Heart right ventricle (tissue), 16 donors: ENCODE results near the gene SLX9. TPM values are rescaled to one million over a fixed set of nuclear protein-coding genes. Genes with fewer than 3 reads are reported as not detected.

Experiments used
- ATAC-seq, 8 donors: fragments of 200-7000 bp; cut with Tn5 transposase; one replicate each; pipeline ENCODE4 v1.9.1; 2020; ENCODE audit warnings: mild to moderate bottlenecking in 8 of 8, moderate library complexity in 8 of 8, moderate number of reproducible peaks in 1 of 8
- DNase-seq, 2 donors: peaks; one replicate each; pipeline ENCODE4 v3.0.0-alpha.2; 2020
- H3K27ac ChIP-seq, 10 donors: fragments of 200-600 bp; sonication (generic) in 2 of 10; one replicate each; pipeline versions ENCODE4 v1.5.0 to v1.8.0; 2020 to 2022; ENCODE audit warnings: mild to moderate bottlenecking in 3 of 10
- H3K27me3 ChIP-seq, 7 donors: fragments of 200-600 bp; one replicate each; pipeline ENCODE4 v1.8.0; 2021 to 2022; ENCODE audit warnings: mild to moderate bottlenecking in 2 of 7
- H3K36me3 ChIP-seq, 9 donors: fragments of 200-600 bp; sonication (generic) in 1 of 9; one replicate each; pipeline versions ENCODE4 v1.5.0 to v1.8.0; 2020 to 2022; ENCODE audit warnings: mild to moderate bottlenecking in 2 of 9
- H3K4me1 ChIP-seq, 9 donors: fragments of 200-600 bp; sonication (generic) in 1 of 9; one replicate each; pipeline versions ENCODE4 v1.5.0 to v1.8.0; 2020 to 2022; ENCODE audit warnings: mild to moderate bottlenecking in 4 of 9
- H3K4me3 ChIP-seq, 10 donors: fragments of 200-600 bp; sonication (generic) in 2 of 10; one replicate each; pipeline versions ENCODE4 v1.5.0 to v1.8.0; 2020 to 2022; ENCODE audit warnings: mild to moderate bottlenecking in 7 of 10, moderate library complexity in 2 of 10
- H3K9me3 ChIP-seq, 11 donors: fragments of 200-600 bp in 10 of 11; sonication (generic) in 2 of 11; one replicate each; pipeline versions ENCODE4 v1.5.0 to v1.8.0; 2013 to 2022; ENCODE audit warnings: mild to moderate bottlenecking in 2 of 11, control low read depth in 1 of 11, moderate library complexity in 1 of 11
- CTCF ChIP-seq, 9 donors: fragments of 200-600 bp; sonication (generic) in 2 of 9; IDR thresholded peaks; one replicate each; pipeline versions ENCODE4 v1.5.0 to v1.8.0; 2021 to 2022; ENCODE audit warnings: antibody characterized with exemption in 9 of 9, mild to moderate bottlenecking in 5 of 9, moderate library complexity in 1 of 9
- WGBS, 2 donors: extraction: QIAGEN DNeasy Blood & Tissue Kit; methylation state at CpG; one replicate each; pipeline ENCODE4 v1.1.7; 2013; ENCODE audit warnings: inconsistent platforms in 1 of 2; 5-methylcytosine and 5-hydroxymethylcytosine counted together
- intact Hi-C, 10 donors: fragments of 100-400 bp; cut with DNase I; formaldehyde crosslinking; loops; one replicate each; pipeline versions ENCODE4 v1.11.1 to v1.14.2; 2022
- polyA plus RNA-seq, 2 donors: library from polyadenylated mRNA; stranded (reverse); fragments of 200-250 nt; gene quantifications; one replicate each; pipeline ENCODE4 v1.2.3, GENCODE V29; 2013
- total RNA-seq, 10 donors: library from RNA; stranded (reverse); fragmentation: NEBNext Ultra II Directional in 3 of 10; extraction: Animal tissue kit (Norgen Biotek cat#: 25700) in 3 of 10; gene quantifications; one replicate each; pipeline versions ENCODE4 v1.2.1 to v1.2.4, GENCODE V29; 2021 to 2023
- donor health status: Arrhythmogenic right ventricular cardiomyopathy.
- donor health status: ischemic (EF 13 %, LVEDD 7.1; RV severe dilation, severe dysfunction).
- donor health status: healthy with polysubstance abuse.
- donor health status: DM: no; HTN: yes; CAD: no.
- donor health status: DM: no; HTN: no; CAD: no.
- donor health status: ischemic (EF 25% LVEDD 6.9; RV normal size, moderate dysfunction).
- donor health status: ischemic (EF 25% LVEDD 5.7; RV mildly dilated, moderate dysfunction).
- donor health status: healthy.
- donor health status: DM: yes; HTN: yes; CAD: no.
- donor health status: Ischemic cardiomyopathy.
- donor health status: ischemic (EF 35%, LVEDD 5.7; RV mildly dilated, moderate dysfunction).
- donor health status: nonischemic (EF 11% LVEDD 7.7; RV severe dilation, severe dysfunction).
- donor health status: DM: yes; HTN: yes; CAD: no.
- donor health status: PGD.
- donor health status: ischemic (EF 29% LVEDD 5.4; RV normal size, mild dysfunction).
- donor health status: nonischemic (EF 23%, LVEDD 6.1; RV moderate dilation, normal function).

Gene SLX9
- total and polyA plus RNA-seq, 12 donors, result 42.4 to 83.6 (median 57.3) TPM

- Histone ChIP-seq H3K4me1 (peaks cover 4 to 18% (median 11%) of the 10 kb centered on the region in 9 donors), H3K9me3 (peaks cover 0 to 5% (median 0%) of the 10 kb centered on the region in 11 donors), H3K27ac (peak overlapping the region in 1 of 10 donors; percentile 4), H3K27me3 (peaks cover 0 to 14% (median 0%) of the 10 kb centered on the region in 7 donors), H3K4me3 (no peak overlapping the region), H3K36me3 (no peaks in the 10 kb centered on the region)
- DNase-seq (peak in 1 of 2 donors; percentile 9), ATAC-seq (peak in 5 of 8 donors; percentile 4 to 29 (median 12))
- intact Hi-C loops, result no loop called here
- no peak for TF ChIP-seq CTCF (IDR thresholded peaks at IDR 0.05)
- WGBS, 2 donors, result 80 to 82% methylated on average over 10 of the region's 10 CpGs
Observed at GRCh38 chr21:45012662-45013259, 72.9 kb downstream of the SLX9 start.

- peaks cover 0 to 5% (median 0%) of the 10 kb centered on the region in 11 donors for H3K9me3 ChIP-seq
- intact Hi-C loops, result no loop called here
- no peak for DNase-seq
- WGBS, 2 donors, result 91% methylated on average over 19 of the region's 19 CpGs
- no peak overlapping the region for H3K4me3 ChIP-seq
- H3K27me3 ChIP-seq, result peaks cover 0 to 20% (median 0%) of the 10 kb centered on the region in 7 donors
- no peak for TF ChIP-seq CTCF (IDR thresholded peaks at IDR 0.05)
- peak in 1 of 8 donors; percentile 14 for ATAC-seq
- H3K36me3 ChIP-seq, result no peaks in the 10 kb centered on the region
- peaks cover 4 to 24% (median 16%) of the 10 kb centered on the region in 9 donors for H3K4me1 ChIP-seq
- no peak overlapping the region for H3K27ac ChIP-seq
Observed at GRCh38 chr21:45013260-45013841, 73.5 kb downstream of the SLX9 start.

- H3K4me1 ChIP-seq, result peaks cover 4 to 34% (median 18%) of the 10 kb centered on the region in 9 donors
- intact Hi-C loops, result loop anchor here in 1 of 10 donors (5.0 kb wide), 1 partner anchor 52 kb away; no protein-coding TSS in a partner anchor
- no peak for DNase-seq
- no peak overlapping the region for H3K27ac ChIP-seq
- H3K36me3 ChIP-seq, result no peaks in the 10 kb centered on the region
- no peak overlapping the region for H3K4me3 ChIP-seq
- H3K9me3 ChIP-seq, result no peaks in the 10 kb centered on the region
- TF ChIP-seq CTCF (IDR thresholded peaks at IDR 0.05), result no peak
- ATAC-seq, result no peak
- H3K27me3 ChIP-seq, result peaks cover 0 to 34% (median 0%) of the 10 kb centered on the region in 7 donors
- WGBS, 2 donors, result 94 to 95% methylated on average over 14 of the region's 14 CpGs
Observed at GRCh38 chr21:45014747-45015468, 75.1 kb downstream of the SLX9 start.

GRCh38 chr21:45015469-45015860, 75.6 kb downstream of the SLX9 start:
- no peak overlapping the region for H3K27ac ChIP-seq
- no peak for TF ChIP-seq CTCF (IDR thresholded peaks at IDR 0.05)
- intact Hi-C loops, result loop anchor here in 1 of 10 donors (5.0 kb wide), 1 partner anchor 52 kb away; no protein-coding TSS in a partner anchor

More at GRCh38 chr21:45015469-45015860, 75.6 kb downstream of the SLX9 start:
- DNase-seq (peak in 1 of 2 donors; percentile 4), ATAC-seq (no peak)
- H3K4me3 ChIP-seq, result no peak overlapping the region
- WGBS, 2 donors, result 86 to 87% methylated on average over 11 of the region's 11 CpGs
- H3K4me1 ChIP-seq, result peaks cover 4 to 40% (median 22%) of the 10 kb centered on the region in 9 donors
- H3K27me3 ChIP-seq, result peaks cover 0 to 34% (median 0%) of the 10 kb centered on the region in 7 donors
- H3K9me3 ChIP-seq, result no peaks in the 10 kb centered on the region
- H3K36me3 ChIP-seq, result no peaks in the 10 kb centered on the region
